ENCODE results near the gene ROMO1.
A peak's percentile ranks its signal among the peaks of the same experiment; 100 is the strongest.

ROMO1 gene

DNA sequence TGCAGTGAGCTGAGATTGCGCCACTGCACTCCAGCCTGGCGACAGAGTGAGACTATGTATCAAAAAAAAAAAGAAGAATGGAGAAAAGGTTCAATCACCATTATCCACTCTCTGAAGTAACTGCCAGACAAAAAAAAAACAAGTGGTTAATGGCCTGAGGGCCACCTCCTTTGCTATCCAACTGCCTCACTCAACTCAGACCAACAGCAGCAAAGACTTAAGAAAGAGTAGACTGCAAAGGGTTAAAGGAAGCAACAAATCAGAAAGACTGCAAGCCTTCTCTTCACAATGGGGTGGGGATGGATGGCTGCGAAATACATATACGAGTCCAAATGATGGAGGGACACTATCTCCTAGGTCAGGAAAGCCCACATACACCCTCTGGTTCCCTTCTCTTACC, 3.2 kb upstream of the ROMO1 start:
- H3K4me3 ChIP-seq (ENCODE audit: low read depth, low read length): no peak overlapping the region
- DNase-seq (ENCODE audit: low read depth): no peak
- TF ChIP-seq, protein P1, sequence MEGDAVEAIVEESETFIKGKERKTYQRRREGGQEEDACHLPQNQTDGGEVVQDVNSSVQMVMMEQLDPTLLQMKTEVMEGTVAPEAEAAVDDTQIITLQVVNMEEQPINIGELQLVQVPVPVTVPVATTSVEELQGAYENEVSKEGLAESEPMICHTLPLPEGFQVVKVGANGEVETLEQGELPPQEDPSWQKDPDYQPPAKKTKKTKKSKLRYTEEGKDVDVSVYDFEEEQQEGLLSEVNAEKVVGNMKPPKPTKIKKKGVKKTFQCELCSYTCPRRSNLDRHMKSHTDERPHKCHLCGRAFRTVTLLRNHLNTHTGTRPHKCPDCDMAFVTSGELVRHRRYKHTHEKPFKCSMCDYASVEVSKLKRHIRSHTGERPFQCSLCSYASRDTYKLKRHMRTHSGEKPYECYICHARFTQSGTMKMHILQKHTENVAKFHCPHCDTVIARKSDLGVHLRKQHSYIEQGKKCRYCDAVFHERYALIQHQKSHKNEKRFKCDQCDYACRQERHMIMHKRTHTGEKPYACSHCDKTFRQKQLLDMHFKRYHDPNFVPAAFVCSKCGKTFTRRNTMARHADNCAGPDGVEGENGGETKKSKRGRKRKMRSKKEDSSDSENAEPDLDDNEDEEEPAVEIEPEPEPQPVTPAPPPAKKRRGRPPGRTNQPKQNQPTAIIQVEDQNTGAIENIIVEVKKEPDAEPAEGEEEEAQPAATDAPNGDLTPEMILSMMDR (IDR thresholded peaks at IDR 0.05; ENCODE audit: control insufficient read depth, extremely low read depth, insufficient read depth): no peak

DNA sequence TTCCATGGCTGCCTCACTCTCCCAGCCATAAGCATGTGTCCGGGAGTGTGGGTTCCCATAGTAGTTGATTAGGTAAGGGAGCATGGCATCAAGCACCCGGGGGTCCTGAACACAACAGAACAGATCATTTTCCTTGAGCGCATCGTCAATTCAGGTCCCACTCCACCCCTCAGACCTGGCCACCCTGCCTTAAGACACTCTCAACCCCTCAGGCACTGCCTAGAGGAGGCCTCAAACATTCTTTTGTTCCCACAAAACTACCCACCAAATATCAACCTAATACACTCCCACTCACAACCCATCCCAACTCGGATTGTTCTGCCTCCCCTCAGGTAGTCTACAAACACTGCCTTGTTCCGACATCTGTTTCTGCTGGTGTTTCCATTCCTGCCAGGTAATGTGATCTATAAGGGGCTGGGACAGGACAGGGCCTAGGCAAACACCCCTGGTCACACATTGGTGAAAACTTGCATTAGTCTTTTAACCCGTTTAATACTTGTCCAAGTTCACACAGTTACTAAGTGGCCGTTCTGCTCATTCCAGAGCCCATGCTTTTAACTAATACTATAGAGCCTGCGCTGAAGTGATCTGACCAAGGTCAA, 1.4 kb upstream of the ROMO1 start:
- peak overlapping the region; percentile 96 for H3K4me3 ChIP-seq (ENCODE audit: low read depth, low read length)
- TF ChIP-seq, protein P1 (IDR thresholded peaks at IDR 0.05; ENCODE audit: control insufficient read depth, extremely low read depth, insufficient read depth): no peak
- DNase-seq (ENCODE audit: low read depth): no peak

GRCh38 chr20:35698298-35699126, 693 bp upstream of the ROMO1 start:
- no peak for DNase-seq (ENCODE audit: low read depth)
- H3K4me3 ChIP-seq (ENCODE audit: low read depth, low read length): peak overlapping the region; percentile 96
- TF ChIP-seq, protein P1 (IDR thresholded peaks at IDR 0.05; ENCODE audit: control insufficient read depth, extremely low read depth, insufficient read depth): no peak

- H3K4me3 ChIP-seq (ENCODE audit: low read depth, low read length): peak overlapping the region; percentile 96
- TF ChIP-seq, protein P1 (IDR thresholded peaks at IDR 0.05; ENCODE audit: control insufficient read depth, extremely low read depth, insufficient read depth): no peak
- DNase-seq (ENCODE audit: low read depth): no peak
These were observed 886 bp downstream of the ROMO1 start for GRCh38 chr20:35699957-35700624.

DNA sequence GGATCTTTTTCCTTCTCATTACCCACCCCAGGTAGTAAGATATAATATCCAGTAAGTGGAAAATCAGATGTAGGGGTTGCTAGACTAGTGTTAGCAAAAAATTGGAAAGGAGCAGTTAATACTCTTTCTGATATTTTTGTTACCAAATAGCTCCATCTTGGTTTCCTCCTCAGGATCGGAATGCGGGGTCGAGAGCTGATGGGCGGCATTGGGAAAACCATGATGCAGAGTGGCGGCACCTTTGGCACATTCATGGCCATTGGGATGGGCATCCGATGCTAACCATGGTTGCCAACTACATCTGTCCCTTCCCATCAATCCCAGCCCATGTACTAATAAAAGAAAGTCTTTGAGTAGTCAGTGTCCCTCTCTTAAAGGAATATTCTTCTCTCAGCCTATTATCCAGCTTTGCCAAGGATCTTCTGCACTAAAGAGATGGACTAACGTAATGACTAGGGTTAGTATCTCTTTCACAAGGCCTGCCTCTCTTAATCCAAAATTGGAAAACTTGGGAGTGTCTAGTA, 1.5 kb downstream of the ROMO1 start:
- H3K4me3 ChIP-seq (ENCODE audit: low read depth, low read length): peak overlapping the region; percentile 96
- no peak for DNase-seq (ENCODE audit: low read depth)
- TF ChIP-seq, protein P1 (IDR thresholded peaks at IDR 0.05; ENCODE audit: control insufficient read depth, extremely low read depth, insufficient read depth): no peak

DNA sequence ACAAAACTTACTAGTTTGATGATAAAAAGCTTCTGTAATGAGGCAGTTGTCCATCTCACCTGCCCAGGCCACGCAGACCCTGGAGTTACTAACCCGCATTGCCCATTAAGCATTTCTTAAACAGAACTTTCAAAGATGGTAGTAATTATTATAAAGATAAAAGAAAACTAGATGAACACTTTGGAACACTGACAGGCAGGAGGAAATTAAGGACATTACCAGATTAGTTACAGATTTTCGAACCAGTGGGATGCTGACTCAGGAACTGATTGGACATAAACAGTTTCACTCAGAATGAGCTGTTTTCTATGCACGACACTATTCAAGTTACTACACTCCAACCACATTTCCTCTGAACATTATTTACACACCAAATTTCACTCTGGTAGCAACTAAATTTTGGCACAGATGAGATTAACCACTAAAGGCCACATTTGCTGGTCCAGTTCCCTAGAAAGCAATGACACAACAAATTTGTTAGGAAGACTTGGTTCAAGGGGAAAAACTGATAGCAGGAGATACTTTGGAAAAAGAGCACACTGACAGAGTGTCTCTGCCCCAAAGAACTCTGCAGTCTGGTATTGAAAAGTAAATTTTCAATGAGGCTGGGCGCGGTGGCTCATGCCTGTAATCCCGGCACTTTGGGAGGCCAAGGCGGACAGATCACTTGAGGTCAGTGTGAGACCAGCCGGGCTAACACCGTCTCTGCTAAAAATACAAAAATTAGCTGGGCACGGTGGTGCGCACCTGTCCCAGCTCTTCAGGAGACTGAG, 3.0 kb downstream of the ROMO1 start:
- no peak overlapping the region for H3K4me3 ChIP-seq (ENCODE audit: low read depth, low read length)
- no peak for DNase-seq (ENCODE audit: low read depth)
- TF ChIP-seq, protein P1 (IDR thresholded peaks at IDR 0.05; ENCODE audit: control insufficient read depth, extremely low read depth, insufficient read depth): no peak
